DND-41 (cell line): ENCODE results near the gene ST6GALNAC3.

Experiments used
- ATAC-seq: fragments of 200-7000 bp; cut with Tn5 transposase; 3 replicates; pipeline ENCODE4 v1.9.1; 2021; ENCODE audit warnings: low read depth; ENCODE audit not compliant: insufficient read depth
- DNase-seq: peaks from one replicate; pipeline ENCODE4 v3.0.0-alpha.2; 2020
- H2AFZ ChIP-seq: 2 replicates; pipeline ENCODE4 v1.6.0; 2012; ENCODE audit warnings: low read depth, low read length
- H3K27ac ChIP-seq: 2 replicates; pipeline ENCODE4 v1.5.1; 2012; ENCODE audit warnings: low read length, inconsistent platforms
- H3K27me3 ChIP-seq: fragments of 200-600 bp; sonication (generic); 2 replicates; pipeline ENCODE4 v1.6.0; 2012; ENCODE audit warnings: low read length, mild to moderate bottlenecking, inconsistent platforms; ENCODE audit not compliant: insufficient read depth, poor library complexity
- H3K36me3 ChIP-seq: 2 replicates; pipeline ENCODE4 v1.5.1; 2012; ENCODE audit warnings: low read length, inconsistent platforms; ENCODE audit not compliant: insufficient read depth
- H3K4me1 ChIP-seq: 2 replicates; pipeline ENCODE4 v1.5.1; 2012; ENCODE audit warnings: mild to moderate bottlenecking, low read length; ENCODE audit not compliant: insufficient read depth
- H3K4me2 ChIP-seq: 2 replicates; pipeline ENCODE4 v1.6.0; 2012; ENCODE audit warnings: mild to moderate bottlenecking, moderate library complexity, low read length, inconsistent platforms; ENCODE audit not compliant: insufficient read depth
- H3K4me3 ChIP-seq, 2 experiments: fragments of 200-600 bp in 1 of 2; shearing (Covaris generic) in 1 of 2; 2 replicates each; pipeline ENCODE4 v1.5.1; 2012 to 2016; ENCODE audit warnings: inconsistent platforms in 2 of 2, low read length in 2 of 2, mild to moderate bottlenecking in 2 of 2, low read depth in 1 of 2, moderate library complexity in 1 of 2
- H3K79me2 ChIP-seq: 2 replicates; pipeline ENCODE4 v1.6.0; 2012; ENCODE audit warnings: low read length, inconsistent platforms; ENCODE audit not compliant: insufficient read depth
- H3K9ac ChIP-seq: 2 replicates; pipeline ENCODE4 v1.6.0; 2012; ENCODE audit warnings: low read depth, mild to moderate bottlenecking, inconsistent platforms, low read length, moderate library complexity
- H3K9me3 ChIP-seq: 2 replicates; pipeline ENCODE4 v1.5.1; 2012; ENCODE audit warnings: low read length, moderate library complexity, mild to moderate bottlenecking, inconsistent platforms; ENCODE audit not compliant: insufficient read depth, severe bottlenecking
- H4K20me1 ChIP-seq: 2 replicates; pipeline ENCODE4 v1.6.0; 2012; ENCODE audit warnings: low read length; ENCODE audit not compliant: insufficient read depth
- CTCF ChIP-seq: IDR thresholded peaks from 2 replicates; pipeline ENCODE4 v1.5.1; 2012; ENCODE audit warnings: borderline replicate concordance, low read length, moderate library complexity, mild to moderate bottlenecking; ENCODE audit not compliant: poor library complexity, severe bottlenecking; ENCODE audit errors: extremely low read depth
- EZH2 ChIP-seq: IDR thresholded peaks from 3 replicates; pipeline ENCODE4 v1.6.1; 2012; ENCODE audit warnings: borderline replicate concordance, low read depth, mild to moderate bottlenecking, moderate library complexity, low read length, inconsistent platforms; ENCODE audit not compliant: severe bottlenecking

ST6GALNAC3 gene

GRCh38 chr1:76477156-76477555, 402.6 kb downstream of the ST6GALNAC3 start:
- TF ChIP-seq EZH2 = no peak
- TF ChIP-seq CTCF = no peak
- H3K9me3 ChIP-seq = no peaks in the 10 kb centered on the region
- H3K4me1 ChIP-seq = no peaks in the 10 kb centered on the region
- ATAC-seq (no peak), DNase-seq (no peak)
- no peak overlapping the region for H3K27ac ChIP-seq
- H3K79me2 ChIP-seq = no peaks in the 10 kb centered on the region
- H3K4me3 ChIP-seq = no peak overlapping the region
- H4K20me1 ChIP-seq = no peaks in the 10 kb centered on the region
- H3K9ac ChIP-seq = no peak overlapping the region
- no peak overlapping the region for H2AFZ ChIP-seq
- no peak overlapping the region for H3K4me2 ChIP-seq
- H3K36me3 ChIP-seq = no peaks in the 10 kb centered on the region
- no peaks in the 10 kb centered on the region for H3K27me3 ChIP-seq

GRCh38 chr1:76480827-76481226, 406.3 kb downstream of the ST6GALNAC3 start:
- H3K4me1 ChIP-seq = no peaks in the 10 kb centered on the region
- H3K27ac ChIP-seq = no peak overlapping the region
- H3K9ac ChIP-seq = no peak overlapping the region
- no peak overlapping the region for H2AFZ ChIP-seq
- DNase-seq (no peak), ATAC-seq (no peak)
- H3K36me3 ChIP-seq = no peaks in the 10 kb centered on the region
- TF ChIP-seq EZH2 (no peak), CTCF (no peak)
- no peaks in the 10 kb centered on the region for H3K27me3 ChIP-seq
- H3K4me2 ChIP-seq = no peak overlapping the region
- H4K20me1 ChIP-seq = no peaks in the 10 kb centered on the region
- H3K9me3 ChIP-seq = no peaks in the 10 kb centered on the region
- H3K79me2 ChIP-seq = no peaks in the 10 kb centered on the region
- no peak overlapping the region for H3K4me3 ChIP-seq

GRCh38 chr1:76481672-76482071, 407.1 kb downstream of the ST6GALNAC3 start:
- no peak overlapping the region for H2AFZ ChIP-seq
- H3K9ac ChIP-seq = no peak overlapping the region
- H3K4me1 ChIP-seq = no peaks in the 10 kb centered on the region
- DNase-seq = no peak
- H4K20me1 ChIP-seq = no peaks in the 10 kb centered on the region
- no peak overlapping the region for H3K4me3 ChIP-seq
- no peaks in the 10 kb centered on the region for H3K9me3 ChIP-seq
- no peak for ATAC-seq
- H3K36me3 ChIP-seq = no peaks in the 10 kb centered on the region
- no peak overlapping the region for H3K4me2 ChIP-seq
- no peak overlapping the region for H3K27ac ChIP-seq
- no peak for TF ChIP-seq EZH2
- H3K79me2 ChIP-seq = no peaks in the 10 kb centered on the region
- no peaks in the 10 kb centered on the region for H3K27me3 ChIP-seq

GRCh38 chr1:76482272-76482671, 407.7 kb downstream of the ST6GALNAC3 start:
- H3K79me2 ChIP-seq = no peaks in the 10 kb centered on the region
- no peak overlapping the region for H3K27ac ChIP-seq
- H4K20me1 ChIP-seq = no peaks in the 10 kb centered on the region
- H3K4me1 ChIP-seq = no peaks in the 10 kb centered on the region
- H3K9me3 ChIP-seq = no peaks in the 10 kb centered on the region
- no peaks in the 10 kb centered on the region for H3K27me3 ChIP-seq
- TF ChIP-seq EZH2 = no peak
- TF ChIP-seq CTCF = no peak
- no peak for ATAC-seq
- DNase-seq = no peak
- H3K36me3 ChIP-seq = no peaks in the 10 kb centered on the region
- H3K4me3 ChIP-seq = no peak overlapping the region
- H3K9ac ChIP-seq = no peak overlapping the region
- H3K4me2 ChIP-seq = no peak overlapping the region
- no peak overlapping the region for H2AFZ ChIP-seq
